IMR-90 (cell line): ENCODE results near the gene MYO5A. TPM values are rescaled to one million over a fixed set of nuclear protein-coding genes. Genes with fewer than 3 reads are reported as not detected.

ENCODE experiments used
- ATAC-seq: fragments of 200-7000 bp; cut with Tn5 transposase; 2 replicates; pipeline ENCODE4 v1.9.1; 2020; ENCODE audit warnings: low read depth, mild to moderate bottlenecking, moderate library complexity
- BruUV-seq: library from RNA; stranded (reverse); fragments of 400-500 nt; replicated peaks from 2 replicates; lab custom pipeline; 2021; lab: Mats Ljungman, UMichigan
- CTCF ChIA-PET: fragments of 300-600 bp; formaldehyde crosslinking; extraction: SDS; loops from one replicate; lab custom pipeline; 2021; ENCODE audit warnings: antibody characterized with exemption; lab: Yijun Ruan, JAX
- POLR2A ChIA-PET: fragments of 300-600 bp; sonication (Branson Sonifier 250); formaldehyde crosslinking; loops from one replicate; lab custom pipeline; 2022; ENCODE audit warnings: antibody characterized with exemption; ENCODE audit not compliant: unreplicated experiment; lab: Charles Lee
- DNase-seq: peaks from one replicate; pipeline ENCODE4 v3.0.0; 2013
- H2AFZ ChIP-seq: replicated peaks from 2 replicates; pipeline ENCODE3; 2013; ENCODE audit warnings: low read length, mild to moderate bottlenecking; ENCODE audit not compliant: poor library complexity
- H2AK5ac ChIP-seq: 2 replicates; pipeline ENCODE4 v1.6.1; 2013; ENCODE audit warnings: low read depth, low read length, inconsistent platforms
- H2AK9ac ChIP-seq: replicated peaks from 2 replicates; pipeline ENCODE3; 2013; ENCODE audit warnings: mild to moderate bottlenecking, low read depth, low read length, moderate library complexity; ENCODE audit not compliant: poor library complexity
- H2BK120ac ChIP-seq: 2 replicates; pipeline ENCODE4 v1.6.1; 2013; ENCODE audit warnings: low read depth, low read length, inconsistent platforms
- H2BK15ac ChIP-seq: 3 replicates; pipeline ENCODE4 v1.6.1; 2013; ENCODE audit warnings: low read depth, low read length, inconsistent platforms
- H2BK20ac ChIP-seq: 2 replicates; pipeline ENCODE4 v1.6.1; 2013; ENCODE audit warnings: low read depth, mild to moderate bottlenecking, inconsistent platforms, low read length, moderate library complexity
- H2BK5ac ChIP-seq: 2 replicates; pipeline ENCODE4 v1.6.1; 2013; ENCODE audit warnings: mild to moderate bottlenecking, low read depth, low read length, inconsistent platforms; ENCODE audit not compliant: poor library complexity, severe bottlenecking
- H3K14ac ChIP-seq: replicated peaks from 2 replicates; pipeline ENCODE4 v1.6.1; 2013; ENCODE audit warnings: low read depth, low read length, inconsistent platforms
- H3K18ac ChIP-seq: 2 replicates; pipeline ENCODE4 v1.6.1; 2013; ENCODE audit warnings: low read depth, low read length, control low read depth
- H3K23ac ChIP-seq: 2 replicates; pipeline ENCODE4 v1.6.1; 2013; ENCODE audit warnings: low read depth, low read length, inconsistent platforms
- H3K27ac ChIP-seq: 2 replicates; pipeline ENCODE4 v1.5.1; 2013; ENCODE audit warnings: mild to moderate bottlenecking, control low read depth, low read length; ENCODE audit not compliant: insufficient read depth
- H3K27me3 ChIP-seq: 2 replicates; pipeline ENCODE4 v1.6.1; 2013; ENCODE audit warnings: low read length; ENCODE audit not compliant: control insufficient read depth, insufficient read depth
- H3K36me3 ChIP-seq: 2 replicates; pipeline ENCODE4 v1.6.1; 2013; ENCODE audit warnings: low read length, mixed read lengths; ENCODE audit not compliant: control insufficient read depth, insufficient read depth
- H3K4ac ChIP-seq: 2 replicates; pipeline ENCODE4 v1.6.1; 2013; ENCODE audit warnings: low read depth, low read length, inconsistent platforms
- H3K4me1 ChIP-seq: 2 replicates; pipeline ENCODE4 v1.6.1; 2013; ENCODE audit warnings: low read length, mixed read lengths; ENCODE audit not compliant: control insufficient read depth, insufficient read depth
- H3K4me2 ChIP-seq: 2 replicates; pipeline ENCODE4 v1.6.1; 2013; ENCODE audit warnings: low read depth, mild to moderate bottlenecking, control low read depth, low read length, moderate library complexity
- H3K4me3 ChIP-seq: 2 replicates; pipeline ENCODE4 v1.5.1; 2013; ENCODE audit warnings: low read depth, mild to moderate bottlenecking, control low read depth, low read length, moderate library complexity; ENCODE audit not compliant: insufficient read depth
- H3K56ac ChIP-seq: 2 replicates; pipeline ENCODE4 v1.6.1; 2013; ENCODE audit warnings: low read length, inconsistent platforms; ENCODE audit not compliant: insufficient read depth; ENCODE audit errors: extremely low read depth
- H3K79me1 ChIP-seq, 2 experiments: 2 replicates each; pipeline ENCODE4 v1.6.1; 2013; ENCODE audit warnings: low read length in 2 of 2, inconsistent platforms in 1 of 2, low read depth in 1 of 2
- H3K9ac ChIP-seq: 2 replicates; pipeline ENCODE4 v1.6.1; 2013; ENCODE audit warnings: low read depth, low read length, control low read depth
- H3K9me1 ChIP-seq: 2 replicates; pipeline ENCODE4 v1.6.1; 2013; ENCODE audit warnings: low read length, inconsistent platforms; ENCODE audit not compliant: insufficient read depth
- H3K9me3 ChIP-seq: 2 replicates; pipeline ENCODE4 v1.6.1; 2013; ENCODE audit warnings: low read length; ENCODE audit not compliant: control insufficient read depth, insufficient read depth
- H4K20me1 ChIP-seq: 2 replicates; pipeline ENCODE4 v1.6.1; 2013; ENCODE audit warnings: low read length, inconsistent platforms; ENCODE audit not compliant: insufficient read depth
- H4K5ac ChIP-seq: 2 replicates; pipeline ENCODE4 v1.6.1; 2013; ENCODE audit warnings: mild to moderate bottlenecking, low read depth, low read length, control low read depth
- H4K8ac ChIP-seq, 2 experiments: 2 replicates each; pipeline ENCODE4 v1.6.1; 2013; ENCODE audit warnings: low read depth in 2 of 2, low read length in 2 of 2, control low read depth in 1 of 2, inconsistent platforms in 1 of 2
- H4K91ac ChIP-seq: 2 replicates; pipeline ENCODE4 v1.6.1; 2013; ENCODE audit warnings: low read depth, low read length, inconsistent platforms; ENCODE audit not compliant: insufficient read depth
- BHLHE40 ChIP-seq: fragments of 150-350 bp; IDR thresholded peaks from 2 replicates; pipeline ENCODE4 v1.6.1; 2016; ENCODE audit warnings: mild to moderate bottlenecking, low read depth, low read length
- CEBPB ChIP-seq: IDR thresholded peaks from 2 replicates; pipeline ENCODE4 v1.6.1; 2012; ENCODE audit warnings: low read depth, low read length, improper control_type of control experiment
- CHD1 ChIP-seq: IDR thresholded peaks from 2 replicates; pipeline ENCODE4 v1.6.1; 2012; ENCODE audit warnings: low read depth, low read length, improper control_type of control experiment
- FOS ChIP-seq: fragments of 150-350 bp; IDR thresholded peaks from 2 replicates; pipeline ENCODE4 v1.6.1; 2016; ENCODE audit warnings: low read depth, low read length
- MAFK ChIP-seq: IDR thresholded peaks from 2 replicates; pipeline ENCODE4 v1.6.1; 2012; ENCODE audit warnings: low read depth, low read length, improper control_type of control experiment
- MAZ ChIP-seq: IDR thresholded peaks from 2 replicates; pipeline ENCODE4 v1.6.1; 2012; ENCODE audit warnings: low read depth, mild to moderate bottlenecking, low read length, improper control_type of control experiment, moderate library complexity, borderline replicate concordance
- MXI1 ChIP-seq: IDR thresholded peaks from 2 replicates; pipeline ENCODE4 v1.6.1; 2012; ENCODE audit warnings: low read depth, mild to moderate bottlenecking, low read length, moderate library complexity, borderline replicate concordance
- NFE2L2 ChIP-seq: fragments of 150-350 bp; IDR thresholded peaks from 2 replicates; pipeline ENCODE4 v1.6.1; 2016; ENCODE audit warnings: low read depth, mild to moderate bottlenecking, low read length
- POLR2A ChIP-seq: IDR thresholded peaks from 2 replicates; pipeline ENCODE4 v1.6.1; 2012; ENCODE audit warnings: mild to moderate bottlenecking, low read depth, low read length
- RCOR1 ChIP-seq: IDR thresholded peaks from 2 replicates; pipeline ENCODE4 v1.6.1; 2012; ENCODE audit warnings: mild to moderate bottlenecking, low read length, improper control_type of control experiment; ENCODE audit not compliant: insufficient replicate concordance
- USF2 ChIP-seq: fragments of 150-350 bp; IDR thresholded peaks from 2 replicates; pipeline ENCODE4 v1.6.1; 2017; ENCODE audit warnings: mild to moderate bottlenecking, antibody characterized with exemption, low read length, low read depth
- WGBS, 2 experiments: methylation state at CpG; one replicate each; pipeline versions ENCODE4 v1.1.5 to v1.1.7; 2013; ENCODE audit warnings: missing lambda C conversion rate in 2 of 2; ENCODE audit not compliant: insufficient read length in 1 of 2; ENCODE audit errors: extremely low coverage in 2 of 2; 5-methylcytosine and 5-hydroxymethylcytosine counted together
- dilution Hi-C: fragments of 300-500 bp; cut with HindIII; formaldehyde crosslinking; loops from one replicate; pipeline ENCODE4 v1.14.3; 2018; ENCODE audit warnings: low sequenced_read_pairs; ENCODE audit not compliant: unreplicated experiment
- in situ Hi-C: fragments of 300-500 bp; cut with MboI; formaldehyde crosslinking; loops from 3 replicates; pipeline ENCODE4 v1.14.3; 2019; ENCODE audit warnings: low sequenced_read_pairs, inconsistent platforms, mixed read lengths
- intact Hi-C: fragments of 100-400 bp; cut with micrococcal nuclease; formaldehyde crosslinking; loops from 2 replicates; pipeline ENCODE4 v1.10.0; 2022
- polyA plus RNA-seq, 3 experiments: library from polyadenylated mRNA; depleted of rRNA; stranded (reverse); fragments of >200 nt; gene quantifications; 2 replicates each; pipeline ENCODE4 v1.2.3, GENCODE V29; 2012; ENCODE audit warnings: low replicate concordance in 1 of 3
- total RNA-seq: library from RNA; depleted of rRNA; stranded (reverse); fragments of >200 nt; gene quantifications from 2 replicates; pipeline ENCODE4 v1.2.3, GENCODE V29; 2012
- TF ChIP-seq, protein P1 (sequence below): conservative IDR thresholded peaks from 2 replicates; pipeline ENCODE4 v1.5.1; 2012; ENCODE audit warnings: mild to moderate bottlenecking, low read depth, low read length, improper control_type of control experiment
- TF ChIP-seq, protein P2 (sequence below): fragments of 150-350 bp; IDR thresholded peaks from 2 replicates; pipeline ENCODE4 v1.6.1; 2016; ENCODE audit warnings: low read depth, mild to moderate bottlenecking, low read length, moderate library complexity, borderline replicate concordance

The MYO5A gene
- total and polyA plus RNA-seq, 2 of the 4 experiments (the other 2 are of a cell fraction): 19.4 to 69.2 TPM

GRCh38 chr15:52424856-52425431 is 103.7 kb downstream of the MYO5A start:
- no peak for DNase-seq
- H3K23ac ChIP-seq: no peak overlapping the region
- no peak overlapping the region for H3K18ac ChIP-seq
- H3K9me3 ChIP-seq: no peaks in the 10 kb centered on the region
- H4K8ac ChIP-seq: no peak overlapping the region
- H2AK5ac ChIP-seq: no peak overlapping the region
- H2AK9ac ChIP-seq: no peak overlapping the region
- H3K79me1 ChIP-seq: no peaks in the 10 kb centered on the region
- CTCF ChIA-PET: no interaction called here
- H2AFZ ChIP-seq: no peak overlapping the region
- H3K4me3 ChIP-seq: no peak overlapping the region
- no peak overlapping the region for H3K27ac ChIP-seq
- ATAC-seq: no peak
- H3K14ac ChIP-seq: no peak overlapping the region
- POLR2A ChIA-PET: no interaction called here
- TF ChIP-seq MAZ: no peak
- no peak for TF ChIP-seq RCOR1
- no peak for TF ChIP-seq MXI1
- TF ChIP-seq, protein P1, sequence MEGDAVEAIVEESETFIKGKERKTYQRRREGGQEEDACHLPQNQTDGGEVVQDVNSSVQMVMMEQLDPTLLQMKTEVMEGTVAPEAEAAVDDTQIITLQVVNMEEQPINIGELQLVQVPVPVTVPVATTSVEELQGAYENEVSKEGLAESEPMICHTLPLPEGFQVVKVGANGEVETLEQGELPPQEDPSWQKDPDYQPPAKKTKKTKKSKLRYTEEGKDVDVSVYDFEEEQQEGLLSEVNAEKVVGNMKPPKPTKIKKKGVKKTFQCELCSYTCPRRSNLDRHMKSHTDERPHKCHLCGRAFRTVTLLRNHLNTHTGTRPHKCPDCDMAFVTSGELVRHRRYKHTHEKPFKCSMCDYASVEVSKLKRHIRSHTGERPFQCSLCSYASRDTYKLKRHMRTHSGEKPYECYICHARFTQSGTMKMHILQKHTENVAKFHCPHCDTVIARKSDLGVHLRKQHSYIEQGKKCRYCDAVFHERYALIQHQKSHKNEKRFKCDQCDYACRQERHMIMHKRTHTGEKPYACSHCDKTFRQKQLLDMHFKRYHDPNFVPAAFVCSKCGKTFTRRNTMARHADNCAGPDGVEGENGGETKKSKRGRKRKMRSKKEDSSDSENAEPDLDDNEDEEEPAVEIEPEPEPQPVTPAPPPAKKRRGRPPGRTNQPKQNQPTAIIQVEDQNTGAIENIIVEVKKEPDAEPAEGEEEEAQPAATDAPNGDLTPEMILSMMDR: no peak
- TF ChIP-seq MAFK: no peak
- TF ChIP-seq USF2: no peak
- no peak for TF ChIP-seq FOS
- no peak for TF ChIP-seq CEBPB
- no peak for TF ChIP-seq CHD1
- TF ChIP-seq NFE2L2: no peak
- no peak for TF ChIP-seq BHLHE40
- TF ChIP-seq, protein P2, sequence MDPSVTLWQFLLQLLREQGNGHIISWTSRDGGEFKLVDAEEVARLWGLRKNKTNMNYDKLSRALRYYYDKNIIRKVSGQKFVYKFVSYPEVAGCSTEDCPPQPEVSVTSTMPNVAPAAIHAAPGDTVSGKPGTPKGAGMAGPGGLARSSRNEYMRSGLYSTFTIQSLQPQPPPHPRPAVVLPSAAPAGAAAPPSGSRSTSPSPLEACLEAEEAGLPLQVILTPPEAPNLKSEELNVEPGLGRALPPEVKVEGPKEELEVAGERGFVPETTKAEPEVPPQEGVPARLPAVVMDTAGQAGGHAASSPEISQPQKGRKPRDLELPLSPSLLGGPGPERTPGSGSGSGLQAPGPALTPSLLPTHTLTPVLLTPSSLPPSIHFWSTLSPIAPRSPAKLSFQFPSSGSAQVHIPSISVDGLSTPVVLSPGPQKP: no peak
- TF ChIP-seq POLR2A: no peak
- no peak overlapping the region for H4K5ac ChIP-seq
- in situ Hi-C loops: no loop called here
- H4K91ac ChIP-seq: no peak overlapping the region
- no peak overlapping the region for H2BK15ac ChIP-seq
- H3K27me3 ChIP-seq: no peaks in the 10 kb centered on the region
- no peak overlapping the region for H3K4ac ChIP-seq
- no peak overlapping the region for H3K56ac ChIP-seq
- intact Hi-C loops: loop anchor here (1.0 to 5.0 kb wide), 2 partner anchors 20 to 37 kb away; no protein-coding TSS in a partner anchor
- H3K4me2 ChIP-seq: no peak overlapping the region
- no peaks in the 10 kb centered on the region for H3K9me1 ChIP-seq
- dilution Hi-C loops: no loop called here
- H2BK5ac ChIP-seq: no peak overlapping the region
- H3K9ac ChIP-seq: no peak overlapping the region
- no peak overlapping the region for H2BK120ac ChIP-seq
- peaks cover 3% of the 10 kb centered on the region; the same call in 1 of the 2 replicates for H4K20me1 ChIP-seq
- H3K4me1 ChIP-seq: no peaks in the 10 kb centered on the region
- no CpG with 5 or more reads among the region's 2 CpGs for WGBS, 2 experiments
- H2BK20ac ChIP-seq: no peak overlapping the region
- no TSS peak for BruUV-seq
- H3K36me3 ChIP-seq: no peaks in the 10 kb centered on the region
